Keratinocyte (primary cell): ENCODE measurements around the gene MANBA.

Experiments used
- CTCF ChIP-seq, 3 experiments: IDR thresholded peaks in 1 of 3; conservative IDR thresholded peaks in 1 of 3; optimal IDR thresholded peaks in 1 of 3; 2 replicates in 2 of 3; 3 replicates in 1 of 3; pipeline versions ENCODE3 to v1.5.1; 2011; ENCODE audit warnings: low read length in 3 of 3, mild to moderate bottlenecking in 3 of 3, moderate library complexity in 2 of 3, control low read depth in 1 of 3, inconsistent platforms in 1 of 3; ENCODE audit not compliant: insufficient read depth in 2 of 3; ENCODE audit errors: extremely low read depth in 1 of 3
- EZH2 ChIP-seq: IDR thresholded peaks from one replicate; pipeline ENCODE4 v1.6.1; 2012; ENCODE audit warnings: inconsistent platforms, mild to moderate bottlenecking, low read length, moderate library complexity

GRCh38 chr4:102693262-102693850, 67.4 kb downstream of the MANBA start:
- TF ChIP-seq CTCF (optimal IDR thresholded peaks at IDR 0.05 in 1 of 3, IDR thresholded peaks at IDR 0.05 in 1 of 3, conservative IDR thresholded peaks at IDR 0.05 in 1 of 3; ENCODE audit: extremely low read depth in 1 of 3, insufficient read depth in 2 of 3, low read length in 3 of 3) (no peak), EZH2 (no peak)
